Astrocyte of the cerebellum (primary cell): ENCODE data around the gene ARL6IP1.
"Not testable (repeated sequence)": the region's sequence is repeated elsewhere in the genome, so short reads cannot be mapped to it uniquely, and the experiment has no call there.

Experiments used
- DNase-seq: peaks from one replicate; pipeline ENCODE4 v3.0.0-alpha.2; 2011; ENCODE audit warnings: low read depth
- H3K4me3 ChIP-seq: 2 replicates; pipeline ENCODE4 v1.5.1; 2011; ENCODE audit warnings: mild to moderate bottlenecking, low read depth, low read length, moderate library complexity
- in situ Hi-C: cut with HindIII; loops from 2 replicates; pipeline ENCODE4 v1.10.0; 2017; ENCODE audit warnings: low sequenced_read_pairs
- TF ChIP-seq, protein P1 (sequence below): IDR thresholded peaks from 2 replicates; pipeline ENCODE4 v1.5.1; 2012; ENCODE audit warnings: low read length, low read depth, moderate library complexity, mild to moderate bottlenecking; ENCODE audit errors: missing control alignments

Gene ARL6IP1

GRCh38 chr16:18759598-18760520 is 41.5 kb downstream of the ARL6IP1 start:
- H3K4me3 ChIP-seq, DNase-seq, in situ Hi-C loops: not testable (repeated sequence)
- TF ChIP-seq, protein P1, sequence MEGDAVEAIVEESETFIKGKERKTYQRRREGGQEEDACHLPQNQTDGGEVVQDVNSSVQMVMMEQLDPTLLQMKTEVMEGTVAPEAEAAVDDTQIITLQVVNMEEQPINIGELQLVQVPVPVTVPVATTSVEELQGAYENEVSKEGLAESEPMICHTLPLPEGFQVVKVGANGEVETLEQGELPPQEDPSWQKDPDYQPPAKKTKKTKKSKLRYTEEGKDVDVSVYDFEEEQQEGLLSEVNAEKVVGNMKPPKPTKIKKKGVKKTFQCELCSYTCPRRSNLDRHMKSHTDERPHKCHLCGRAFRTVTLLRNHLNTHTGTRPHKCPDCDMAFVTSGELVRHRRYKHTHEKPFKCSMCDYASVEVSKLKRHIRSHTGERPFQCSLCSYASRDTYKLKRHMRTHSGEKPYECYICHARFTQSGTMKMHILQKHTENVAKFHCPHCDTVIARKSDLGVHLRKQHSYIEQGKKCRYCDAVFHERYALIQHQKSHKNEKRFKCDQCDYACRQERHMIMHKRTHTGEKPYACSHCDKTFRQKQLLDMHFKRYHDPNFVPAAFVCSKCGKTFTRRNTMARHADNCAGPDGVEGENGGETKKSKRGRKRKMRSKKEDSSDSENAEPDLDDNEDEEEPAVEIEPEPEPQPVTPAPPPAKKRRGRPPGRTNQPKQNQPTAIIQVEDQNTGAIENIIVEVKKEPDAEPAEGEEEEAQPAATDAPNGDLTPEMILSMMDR, result peak; percentile 47

DNA sequence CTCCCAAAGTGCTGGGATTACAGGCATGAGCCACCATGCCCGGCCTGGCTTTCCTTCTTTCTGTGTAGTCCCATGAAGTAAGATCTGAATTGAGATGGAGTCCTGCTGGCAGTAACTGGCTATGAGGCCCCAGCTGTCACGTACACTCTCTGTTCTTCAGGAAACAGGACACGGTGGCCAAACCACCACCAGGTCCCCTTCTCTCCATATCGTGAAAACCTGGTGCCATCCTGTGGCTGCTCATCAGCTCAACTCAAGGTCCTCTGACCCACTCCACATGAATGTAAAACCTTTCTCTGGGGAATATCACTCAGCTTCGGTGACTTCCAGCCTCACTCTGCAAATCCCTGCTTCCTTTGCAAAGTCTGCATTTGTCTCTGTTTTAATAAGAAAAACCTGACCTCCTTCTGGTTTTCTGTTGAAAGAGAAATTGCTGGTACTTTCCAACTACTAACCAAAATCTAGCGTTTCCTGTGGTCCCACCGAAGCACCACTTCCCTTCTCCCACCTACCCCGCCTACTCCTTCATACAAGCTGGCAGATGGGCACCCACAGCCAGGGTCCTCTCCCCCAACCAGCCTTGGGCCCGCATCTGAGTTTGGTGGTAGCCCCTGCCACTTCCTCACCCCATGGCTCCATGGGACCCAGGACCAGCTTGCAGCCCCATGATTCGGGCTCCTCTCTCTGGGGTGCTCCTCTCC is 43.2 kb downstream of the ARL6IP1 start:
- in situ Hi-C loops, H3K4me3 ChIP-seq, DNase-seq: not testable (repeated sequence)

- DNase-seq, result not testable (repeated sequence)
These were observed 44.7 kb downstream of the ARL6IP1 start for GRCh38 chr16:18756639-18757038.

DNA sequence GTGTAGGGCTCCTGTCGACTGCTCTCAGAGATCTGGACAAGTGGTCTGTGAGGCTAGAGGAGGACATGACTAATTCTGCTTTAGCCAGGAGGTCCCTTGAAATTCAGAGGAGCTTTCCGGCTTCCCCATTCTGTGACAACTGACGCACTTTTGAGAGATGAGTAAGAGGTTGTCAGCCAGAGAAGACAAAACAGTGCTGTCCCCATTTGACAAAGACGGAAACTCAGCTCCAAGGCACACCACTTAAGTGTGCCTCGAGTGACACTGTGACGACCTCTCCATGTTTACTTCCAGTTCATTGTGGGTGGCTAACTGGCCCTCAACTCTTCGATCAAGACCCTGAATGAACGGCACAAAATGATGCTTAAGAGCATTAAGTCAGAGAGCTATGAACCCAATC is 58.5 kb downstream of the ARL6IP1 start:
- in situ Hi-C loops, DNase-seq, H3K4me3 ChIP-seq: not testable (repeated sequence)

More at GRCh38 chr16:18756639-18757038, 44.7 kb downstream of the ARL6IP1 start:
- H3K4me3 ChIP-seq, in situ Hi-C loops: not testable (repeated sequence)
